Fibroblast of upper back skin (primary cell): Measurements from ENCODE around the gene PRRT3.
"Not testable (repeated sequence)": the region's sequence is repeated elsewhere in the genome, so short reads cannot be mapped to it uniquely, and the experiment has no call there.

Experiments
- DNase-seq: peaks from one replicate; pipeline ENCODE4 v3.0.0-alpha.2; 2013

The PRRT3 gene

GRCh38 chr3:9917820-9918219 lies 34.4 kb downstream of the PRRT3 start:
- no peak for DNase-seq

- DNase-seq, result peak; percentile 85
These were observed 35.2 kb downstream of the PRRT3 start, which contains the start of gene IL17RC for GRCh38 chr3:9916734-9917680. IL17RC (plus strand) TSS chr3:9917098; CDS start chr3:9917316, 218 bp downstream.

- peak; percentile 40 for DNase-seq
These were observed 35.9 kb downstream of the PRRT3 start for GRCh38 chr3:9916346-9916733.

- DNase-seq, result peak; percentile 68
These were observed 36.7 kb downstream of the PRRT3 start for GRCh38 chr3:9915254-9916141.

- DNase-seq, result no peak
These were observed 37.5 kb downstream of the PRRT3 start for GRCh38 chr3:9914559-9915253.

- DNase-seq, result no peak
These were observed 38.2 kb downstream of the PRRT3 start for GRCh38 chr3:9914011-9914410.

GRCh38 chr3:9913601-9914000 lies 38.6 kb downstream of the PRRT3 start:
- DNase-seq, result no peak

- DNase-seq, result peak; percentile 41
These were observed 39.8 kb downstream of the PRRT3 start for GRCh38 chr3:9912294-9912935.

- no peak for DNase-seq
These were observed 40.3 kb downstream of the PRRT3 start for GRCh38 chr3:9911863-9912262.

GRCh38 chr3:9909221-9910013 lies 42.8 kb downstream of the PRRT3 start:
- no peak for DNase-seq

- no peak for DNase-seq
These were observed 43.9 kb downstream of the PRRT3 start for GRCh38 chr3:9908286-9908685.

GRCh38 chr3:9906480-9906879 lies 45.7 kb downstream of the PRRT3 start:
- no peak for DNase-seq

- DNase-seq, result no peak
These were observed 48.3 kb downstream of the PRRT3 start for GRCh38 chr3:9903904-9904303.

GRCh38 chr3:9903238-9903624 lies 49.0 kb downstream of the PRRT3 start:
- DNase-seq, result peak; percentile 69

- DNase-seq, result no peak
These were observed 49.6 kb downstream of the PRRT3 start, which contains the start of gene IL17RE for GRCh38 chr3:9902372-9903237. IL17RE (plus strand) TSS chr3:9902848; CDS start chr3:9902933, 85 bp downstream.

GRCh38 chr3:9901967-9902366 lies 50.2 kb downstream of the PRRT3 start:
- no peak for DNase-seq

- DNase-seq, result not testable (repeated sequence)
These were observed 51.2 kb downstream of the PRRT3 start for GRCh38 chr3:9900965-9901415.

GRCh38 chr3:9899289-9899791 lies 52.9 kb downstream of the PRRT3 start:
- DNase-seq, result no peak

- no peak for DNase-seq
These were observed 53.6 kb downstream of the PRRT3 start for GRCh38 chr3:9898467-9899241.
